GM21529 (cell line): Measurements from ENCODE around the gene EVC2.
"Not testable (repeated sequence)": the region's sequence is repeated elsewhere in the genome, so short reads cannot be mapped to it uniquely, and the experiment has no call there.

Source experiments
- ATAC-seq: cut with Tn5 transposase; IDR thresholded peaks from one replicate; pipeline ENCODE4 v1.9.1; 2021; ENCODE audit not compliant: unreplicated experiment

EVC2 gene

GRCh38 chr4:5746829-5747737, 38.7 kb upstream of the EVC2 start:
- ATAC-seq = no peak

- ATAC-seq = no peak
These were observed 37.9 kb upstream of the EVC2 start for GRCh38 chr4:5746250-5746649.

- ATAC-seq = no peak
These were observed 34.6 kb upstream of the EVC2 start for GRCh38 chr4:5742968-5743367.

GRCh38 chr4:5742388-5742787, 34.0 kb upstream of the EVC2 start:
- ATAC-seq = no peak

GRCh38 chr4:5738061-5738460, 29.7 kb upstream of the EVC2 start:
- ATAC-seq = no peak

- no peak for ATAC-seq
These were observed 27.1 kb upstream of the EVC2 start for GRCh38 chr4:5735463-5735862.

GRCh38 chr4:5734853-5735252, 26.5 kb upstream of the EVC2 start:
- ATAC-seq = no peak

- ATAC-seq = no peak
These were observed 23.8 kb upstream of the EVC2 start for GRCh38 chr4:5732158-5732557.

GRCh38 chr4:5730993-5731990, 22.9 kb upstream of the EVC2 start:
- ATAC-seq = no peak

GRCh38 chr4:5730436-5730835, 22.1 kb upstream of the EVC2 start:
- ATAC-seq = no peak

- ATAC-seq = not testable (repeated sequence)
These were observed 20.1 kb upstream of the EVC2 start for GRCh38 chr4:5728412-5728811.

- ATAC-seq = no peak
These were observed 16.0 kb upstream of the EVC2 start for GRCh38 chr4:5724377-5724776.

GRCh38 chr4:5722328-5722727, 14.0 kb upstream of the EVC2 start:
- no peak for ATAC-seq

- no peak for ATAC-seq
These were observed 13.6 kb upstream of the EVC2 start for GRCh38 chr4:5721923-5722322.

GRCh38 chr4:5720980-5721379, 12.6 kb upstream of the EVC2 start:
- ATAC-seq = no peak

- ATAC-seq = no peak
These were observed 11.9 kb upstream of the EVC2 start for GRCh38 chr4:5720157-5720850.

- ATAC-seq = no peak
These were observed 11.1 kb upstream of the EVC2 start for GRCh38 chr4:5719350-5720055.

- no peak for ATAC-seq
These were observed 10.1 kb upstream of the EVC2 start for GRCh38 chr4:5718411-5718810.

GRCh38 chr4:5717449-5718158, 9.2 kb upstream of the EVC2 start:
- ATAC-seq = no peak

- no peak for ATAC-seq
These were observed 8.0 kb upstream of the EVC2 start for GRCh38 chr4:5716391-5716790.
